GM18511 (cell line): ENCODE results near the gene CHRM1.
"Not testable (repeated sequence)": the region's sequence is repeated elsewhere in the genome, so short reads cannot be mapped to it uniquely, and the experiment has no call there.

ENCODE experiments used
- ATAC-seq: cut with Tn5 transposase; IDR thresholded peaks from one replicate; pipeline ENCODE4 v1.9.1; 2021; ENCODE audit warnings: mild to moderate bottlenecking, moderate library complexity; ENCODE audit not compliant: unreplicated experiment

Gene CHRM1, protein sequence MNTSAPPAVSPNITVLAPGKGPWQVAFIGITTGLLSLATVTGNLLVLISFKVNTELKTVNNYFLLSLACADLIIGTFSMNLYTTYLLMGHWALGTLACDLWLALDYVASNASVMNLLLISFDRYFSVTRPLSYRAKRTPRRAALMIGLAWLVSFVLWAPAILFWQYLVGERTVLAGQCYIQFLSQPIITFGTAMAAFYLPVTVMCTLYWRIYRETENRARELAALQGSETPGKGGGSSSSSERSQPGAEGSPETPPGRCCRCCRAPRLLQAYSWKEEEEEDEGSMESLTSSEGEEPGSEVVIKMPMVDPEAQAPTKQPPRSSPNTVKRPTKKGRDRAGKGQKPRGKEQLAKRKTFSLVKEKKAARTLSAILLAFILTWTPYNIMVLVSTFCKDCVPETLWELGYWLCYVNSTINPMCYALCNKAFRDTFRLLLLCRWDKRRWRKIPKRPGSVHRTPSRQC

DNA sequence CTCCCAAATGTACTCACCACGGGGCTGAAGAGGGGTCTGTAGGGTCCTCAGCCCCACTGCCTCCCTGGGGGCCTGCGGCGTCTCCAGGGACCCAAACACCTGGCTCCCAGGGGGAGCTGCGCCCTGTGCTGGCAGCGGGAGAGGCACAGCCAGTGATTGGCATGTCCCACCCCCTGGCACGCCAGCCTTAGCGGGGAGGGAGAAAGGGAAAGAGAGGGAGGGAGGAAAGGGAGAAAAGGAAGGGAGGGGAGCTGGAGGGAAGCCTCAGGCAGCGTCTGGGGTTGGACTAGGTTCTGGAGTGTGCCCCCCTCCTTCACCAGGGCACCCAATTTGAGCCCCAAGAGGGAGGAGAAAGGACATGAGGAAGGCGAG, at the start of gene CHRM1:
Gene CHRM1 (minus strand): TSS at position 163 of the 372 bp plus-strand sequence. CDS start 10,263 bp downstream, outside the sequence.
- no peak for ATAC-seq

DNA sequence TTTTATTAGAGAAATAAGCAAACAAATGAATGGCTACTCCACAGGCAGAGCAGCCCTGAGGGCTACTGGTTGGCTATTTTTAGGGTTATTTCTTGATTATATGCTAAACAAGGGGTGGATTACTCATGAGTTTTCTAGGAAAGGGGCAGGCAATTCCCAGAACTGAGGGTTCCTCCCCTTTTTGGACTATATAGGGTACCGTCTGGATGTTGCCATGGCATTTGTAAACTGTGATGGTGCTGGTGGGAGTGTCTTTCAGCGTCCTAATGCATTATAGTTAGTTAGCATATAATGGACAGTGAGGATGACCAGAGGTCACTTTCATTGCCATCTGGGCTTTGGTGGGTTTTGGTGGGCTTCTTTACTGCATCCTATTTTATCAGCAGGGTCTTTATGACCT, 44.4 kb upstream of the CHRM1 start:
- no peak for ATAC-seq

DNA sequence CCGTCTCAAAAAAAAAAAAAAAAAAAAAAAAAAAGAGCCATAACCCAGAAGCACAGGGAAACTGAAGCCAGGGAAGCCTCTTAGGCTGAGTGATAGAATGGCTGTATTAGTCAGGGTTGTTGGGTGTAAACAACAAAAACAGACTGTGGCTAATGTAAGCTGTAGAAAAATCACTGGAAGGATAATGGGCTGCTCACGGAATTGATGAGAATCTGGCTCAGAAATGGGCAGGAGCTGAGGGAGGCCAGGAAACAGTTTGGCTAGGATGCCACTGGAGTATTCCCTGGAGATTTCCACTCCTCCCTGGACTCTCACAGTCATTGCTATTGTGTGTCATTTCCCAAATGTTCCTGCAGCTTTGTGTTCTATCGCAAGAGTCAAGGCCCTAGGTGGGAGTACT, 41.2 kb upstream of the CHRM1 start:
- ATAC-seq = no peak

DNA sequence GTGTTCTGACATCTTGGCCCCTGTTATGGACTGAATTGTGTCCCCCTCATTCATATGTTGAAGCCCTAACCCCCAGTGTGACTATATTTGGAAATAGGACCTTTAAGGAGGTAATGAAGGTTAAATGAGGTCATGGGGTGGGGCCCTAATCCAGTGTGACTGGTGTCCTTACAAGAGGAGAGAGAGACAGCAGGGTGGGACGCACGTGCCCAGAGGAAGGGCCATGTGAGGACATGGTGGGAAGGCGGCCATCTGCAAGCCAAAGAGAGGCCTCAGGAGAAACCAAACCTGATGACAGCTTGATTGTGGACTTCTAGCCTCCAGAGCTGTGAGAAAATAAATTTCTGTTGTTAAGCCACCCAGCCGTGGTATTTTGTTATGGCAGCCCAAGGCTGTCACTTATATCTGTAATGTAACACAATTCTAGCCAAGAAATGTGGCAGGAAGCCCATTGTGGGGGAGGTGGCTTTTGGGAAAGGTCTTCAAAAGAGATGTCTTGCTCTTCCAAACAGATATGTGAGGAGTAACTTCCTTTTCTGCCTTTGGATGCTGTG, 39.9 kb upstream of the CHRM1 start:
- ATAC-seq = no peak

DNA sequence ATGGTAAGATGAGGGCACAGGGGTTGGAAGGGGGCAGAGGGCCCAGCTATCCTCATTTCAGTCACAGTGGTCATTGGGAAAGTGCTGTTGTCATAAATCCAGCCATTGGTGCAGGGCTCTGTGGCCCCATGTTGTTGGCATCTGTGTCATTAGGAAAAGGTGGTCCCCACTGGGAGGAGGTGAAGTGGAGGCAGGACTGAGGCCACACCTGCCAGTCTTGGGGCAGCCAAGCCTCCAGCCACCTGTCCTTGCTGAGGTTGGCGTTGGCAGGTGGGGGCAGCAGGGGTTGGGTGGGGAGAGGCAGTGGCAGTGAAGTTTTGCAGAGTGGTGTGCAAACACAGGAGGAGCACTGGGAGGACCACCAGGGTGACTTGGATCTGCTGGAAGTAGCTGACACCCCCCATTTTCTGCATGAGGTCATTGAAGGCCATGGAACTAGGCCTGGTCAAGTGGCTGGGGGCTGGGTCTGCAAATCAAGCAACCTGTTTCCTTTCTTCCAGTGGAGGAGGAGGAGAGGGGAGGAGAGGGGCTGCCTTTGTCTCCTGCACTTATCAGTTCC, 38.3 kb upstream of the CHRM1 start:
- ATAC-seq = no peak

DNA sequence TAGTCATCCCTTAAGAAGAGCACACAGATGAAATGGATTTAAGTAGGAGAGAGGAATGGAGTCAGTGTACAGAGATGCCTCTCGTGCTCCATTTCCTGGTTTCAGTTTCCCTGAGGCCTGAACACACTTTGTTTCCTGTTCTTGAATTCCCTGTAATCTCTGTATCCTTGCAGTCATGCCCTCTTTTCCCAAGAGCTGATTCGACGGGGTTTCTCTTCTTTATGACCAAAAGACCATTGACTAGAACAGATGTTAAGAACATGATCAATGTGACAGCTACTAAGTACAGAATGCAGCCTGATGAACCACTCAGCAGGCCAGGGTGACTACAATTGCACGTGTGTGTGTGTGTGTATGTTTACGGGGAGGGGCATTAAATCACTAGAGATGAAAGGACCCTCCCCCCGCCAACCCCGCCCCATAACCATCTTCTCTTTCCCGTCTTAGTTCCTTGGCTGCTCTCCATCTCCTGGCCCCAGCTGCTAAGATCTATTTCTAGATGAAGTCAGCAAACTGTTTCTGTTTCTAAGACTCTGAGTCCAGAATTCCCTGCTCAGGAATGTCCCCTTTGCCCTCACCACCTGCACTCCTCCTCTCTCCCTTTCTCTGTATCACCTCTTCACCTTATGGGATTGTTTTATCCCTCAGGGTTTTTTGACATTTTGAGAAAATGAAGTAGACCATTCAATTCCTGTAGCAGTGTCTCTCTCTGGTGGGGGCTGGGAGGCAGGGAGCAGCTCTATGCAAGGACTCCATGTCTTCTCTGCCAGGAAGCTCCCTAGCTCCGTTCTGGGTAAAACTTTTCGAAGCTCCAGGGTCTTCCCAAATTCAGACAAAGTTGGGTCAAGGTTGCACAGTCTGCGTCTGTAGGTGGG, 37.6 kb upstream of the CHRM1 start:
- ATAC-seq = no peak

DNA sequence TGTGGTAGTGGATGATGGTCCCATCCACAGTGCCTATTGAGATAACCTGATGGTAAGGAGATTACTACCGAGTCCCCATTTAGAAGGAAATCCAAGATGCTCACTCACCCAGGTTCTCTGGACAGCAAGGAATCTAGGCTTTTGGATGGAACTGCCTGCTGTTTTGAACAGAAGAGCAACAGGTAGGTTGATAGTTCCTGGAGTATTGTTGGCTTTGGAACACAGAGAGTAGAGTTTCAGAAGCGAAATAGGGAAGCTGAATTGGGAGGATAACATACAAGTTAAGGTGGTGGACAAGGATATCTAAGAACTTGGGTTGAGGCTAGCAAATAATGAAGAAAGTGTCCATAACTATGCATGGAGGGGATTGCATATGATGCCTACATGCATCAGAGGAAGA, 36.0 kb upstream of the CHRM1 start:
- no peak for ATAC-seq

DNA sequence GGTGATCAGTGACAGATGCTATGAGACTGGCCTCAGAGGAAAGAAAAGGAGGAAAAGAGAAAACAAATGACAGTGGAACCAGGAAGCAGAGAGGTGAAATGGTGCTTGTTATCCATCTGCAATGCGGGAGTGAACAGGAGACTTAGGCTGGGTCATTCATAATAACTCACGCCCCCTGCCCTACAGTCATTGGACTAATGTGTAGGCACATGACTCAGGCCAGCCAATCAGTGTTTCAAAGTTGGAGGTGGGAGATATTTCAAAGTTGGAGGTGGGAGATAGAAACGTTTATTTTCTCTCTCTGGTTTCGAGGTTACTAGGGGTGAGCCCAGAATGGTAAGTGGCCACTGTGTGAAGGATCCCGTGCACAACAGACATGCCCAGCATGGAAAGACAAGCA, 33.3 kb upstream of the CHRM1 start:
- ATAC-seq = no peak

DNA sequence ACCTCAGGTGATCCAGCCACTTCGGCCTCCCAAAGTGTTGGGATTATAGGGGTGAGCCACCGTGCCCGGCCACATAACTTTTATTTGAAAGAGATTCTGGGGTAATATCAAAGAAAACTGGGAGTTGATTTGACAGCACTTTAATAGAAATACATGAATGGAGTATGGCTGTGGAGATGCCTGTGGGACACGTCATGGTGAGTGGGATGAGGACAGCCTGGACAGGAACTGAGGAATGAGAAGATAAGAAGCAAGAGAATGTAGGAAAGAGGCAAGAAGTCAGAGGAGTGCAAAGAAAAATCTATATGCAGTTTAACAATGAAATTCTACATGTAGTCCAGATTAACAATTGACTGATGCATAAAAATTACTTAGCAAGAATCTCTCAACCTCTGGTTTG, 32.6 kb upstream of the CHRM1 start:
- ATAC-seq = no peak

DNA sequence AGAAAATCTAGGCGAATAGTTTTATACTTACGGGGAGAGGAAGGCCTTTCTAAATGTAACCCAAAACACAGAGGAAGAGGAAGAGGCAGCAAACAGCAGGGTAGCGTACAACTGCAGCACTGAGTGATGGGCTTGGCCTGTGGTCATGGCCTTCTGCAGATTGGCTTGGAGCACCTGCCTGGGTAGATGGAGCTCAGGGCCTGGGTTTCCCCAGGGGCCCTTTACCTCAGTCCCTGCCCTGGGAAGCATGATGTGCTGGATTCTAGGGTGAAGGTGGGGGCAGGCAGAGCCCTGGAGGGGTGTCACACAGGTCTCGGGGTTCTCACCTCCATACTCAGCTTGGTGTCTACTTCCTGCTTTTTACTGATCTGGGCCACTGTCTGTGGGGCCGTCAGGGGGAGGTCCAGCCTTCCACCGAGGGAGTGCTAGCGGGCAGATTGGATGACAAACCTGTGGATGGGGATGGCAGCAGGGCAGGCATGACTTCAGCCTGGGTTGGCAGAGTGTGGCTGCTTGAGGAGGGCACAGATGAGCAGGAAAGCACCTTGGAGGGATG, 27.7 kb upstream of the CHRM1 start:
- no peak for ATAC-seq

DNA sequence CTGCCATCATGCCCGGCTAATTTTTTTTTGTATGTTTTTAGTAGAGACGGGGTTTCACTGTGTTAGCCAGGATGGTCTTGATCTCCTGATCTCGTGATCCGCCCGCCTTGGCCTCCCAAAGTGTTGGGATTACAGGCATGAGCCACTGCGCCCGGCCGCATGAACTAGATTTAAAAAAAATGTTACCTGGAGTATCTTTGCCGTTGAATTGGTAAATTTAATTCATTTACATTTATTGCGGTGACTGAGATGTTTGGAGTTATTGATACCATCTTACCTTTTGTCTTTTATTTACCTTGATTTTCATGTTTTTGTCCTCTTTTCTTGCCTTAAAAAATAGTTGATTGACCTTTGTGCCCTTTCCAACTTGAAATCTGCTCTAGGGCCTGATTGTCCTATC, 24.4 kb upstream of the CHRM1 start:
- ATAC-seq = not testable (repeated sequence)

DNA sequence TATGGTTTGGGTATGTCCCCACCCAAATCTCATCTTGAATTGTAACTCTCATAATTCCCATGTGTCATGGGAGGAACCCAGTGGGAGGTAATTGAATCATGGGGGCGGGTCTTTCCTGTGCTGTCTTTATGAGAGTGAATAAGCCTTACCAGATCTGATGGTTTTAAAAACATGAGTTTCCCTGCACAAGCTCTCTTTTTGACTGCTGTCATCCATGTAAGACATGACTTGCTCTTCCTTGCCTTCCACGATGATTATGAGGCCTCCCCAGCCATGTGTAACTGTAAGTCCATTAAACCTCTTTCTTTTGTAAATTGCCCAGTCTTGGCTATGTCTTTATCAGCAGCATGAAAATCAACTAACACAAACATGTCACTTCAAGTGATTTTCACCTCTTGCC, 16.4 kb upstream of the CHRM1 start:
- not testable (repeated sequence) for ATAC-seq

DNA sequence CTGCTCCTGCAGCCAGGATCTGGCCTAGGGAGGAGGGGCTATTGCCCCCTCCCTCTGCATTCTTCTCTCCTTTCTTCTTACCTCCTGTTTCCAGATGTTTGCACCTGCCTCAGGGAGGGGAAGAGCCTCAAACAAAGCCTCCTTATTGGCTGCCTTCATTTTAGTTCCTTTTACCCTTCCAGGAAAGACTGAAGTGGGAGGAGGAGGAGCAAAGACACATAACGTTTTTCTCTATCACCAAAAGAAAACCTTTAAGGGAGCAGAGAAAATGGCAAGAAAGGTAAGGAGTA, 13.3 kb upstream of the CHRM1 start:
- no peak for ATAC-seq

DNA sequence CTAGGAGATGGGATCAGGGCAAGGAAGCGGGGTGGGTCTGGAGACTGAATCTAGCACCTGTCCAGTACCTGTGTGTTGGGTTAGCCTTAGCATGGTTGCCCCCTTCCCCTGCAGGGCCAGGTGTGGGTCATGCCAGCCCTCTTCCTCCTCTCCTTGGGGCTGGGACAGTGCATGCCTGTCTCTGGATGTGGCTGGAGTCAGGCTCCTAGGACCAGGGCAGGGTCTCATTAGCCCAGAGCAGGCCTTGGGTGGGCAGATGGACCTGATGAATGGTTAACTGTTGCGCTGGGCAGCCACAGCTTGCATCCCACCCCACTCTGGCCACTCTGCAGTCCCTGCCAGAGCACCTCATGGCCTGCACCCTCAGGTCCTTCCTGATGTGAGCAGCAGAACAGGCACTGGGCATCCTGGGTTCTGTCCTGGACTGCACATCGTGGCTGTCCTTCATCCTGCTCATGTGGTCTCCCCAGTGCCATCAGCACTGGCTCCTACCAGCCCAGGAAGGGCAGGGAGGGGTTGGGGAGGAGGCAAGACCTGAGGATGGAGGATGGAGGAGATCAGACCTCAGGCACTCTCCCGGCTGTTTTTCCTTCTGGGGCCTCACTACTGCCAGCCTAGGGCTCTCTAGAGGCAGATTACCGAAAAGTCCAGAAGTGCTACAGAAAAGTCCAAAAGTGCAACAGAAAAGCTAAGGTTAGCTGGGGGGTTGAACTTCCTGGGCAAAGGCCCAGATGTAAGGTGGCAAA, 12.8 kb upstream of the CHRM1 start:
- no peak for ATAC-seq

DNA sequence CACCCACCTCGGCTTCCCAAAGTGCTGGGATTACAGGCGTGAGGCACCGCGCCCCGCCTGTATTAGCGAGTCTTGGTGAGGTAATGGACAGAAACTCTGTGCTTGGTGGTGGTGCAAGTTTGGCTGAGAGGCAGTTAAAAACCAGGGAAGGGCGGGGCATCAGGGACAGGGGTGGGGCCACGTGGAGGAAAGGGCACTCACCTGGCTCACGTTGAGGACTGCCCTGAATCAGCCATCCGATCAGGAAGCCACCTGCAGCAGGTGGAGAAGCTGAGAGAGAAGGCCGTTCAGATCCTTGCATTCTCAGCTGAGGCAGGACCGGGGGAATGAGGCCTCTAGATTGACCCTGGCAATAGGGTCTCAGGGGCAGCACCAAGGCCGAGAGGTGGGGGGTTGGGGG, 12.1 kb upstream of the CHRM1 start:
- no peak for ATAC-seq

DNA sequence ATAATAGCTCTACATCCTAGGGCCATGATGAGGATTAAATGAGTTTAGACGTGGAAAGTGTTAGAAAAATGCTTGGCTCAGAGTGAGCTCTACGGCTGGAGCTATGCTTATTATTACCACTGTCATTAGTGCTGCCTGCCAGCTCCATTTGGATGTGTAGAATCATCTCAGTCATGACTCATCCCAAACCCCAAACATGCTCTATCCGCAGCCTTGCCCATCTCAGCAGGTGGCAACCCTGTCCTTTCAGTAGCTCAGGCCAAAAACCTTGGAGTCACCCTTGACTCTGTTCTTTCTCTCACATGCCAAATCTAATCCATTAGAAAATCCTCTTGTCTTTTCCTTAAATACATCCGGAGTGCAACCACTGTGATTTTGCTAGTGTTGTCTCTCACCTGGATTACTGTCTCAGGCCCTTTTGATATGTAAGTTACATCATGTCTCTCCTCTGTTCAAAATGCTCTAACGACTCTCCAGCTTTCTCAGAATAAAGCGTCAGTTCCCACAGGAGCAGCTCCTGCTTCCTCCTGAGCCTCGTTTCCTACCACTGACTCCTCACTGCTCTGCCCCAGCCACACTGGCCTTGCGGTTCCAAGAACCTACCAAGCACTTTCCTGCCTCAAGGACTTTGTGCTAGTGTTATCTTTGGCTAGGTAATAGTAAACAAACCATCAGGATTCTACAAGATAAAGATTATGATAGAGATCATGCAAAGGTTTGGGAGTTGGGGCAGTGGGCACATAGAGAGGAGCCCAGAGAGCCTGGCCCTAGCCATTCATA, 10.5 kb upstream of the CHRM1 start:
- no peak for ATAC-seq

DNA sequence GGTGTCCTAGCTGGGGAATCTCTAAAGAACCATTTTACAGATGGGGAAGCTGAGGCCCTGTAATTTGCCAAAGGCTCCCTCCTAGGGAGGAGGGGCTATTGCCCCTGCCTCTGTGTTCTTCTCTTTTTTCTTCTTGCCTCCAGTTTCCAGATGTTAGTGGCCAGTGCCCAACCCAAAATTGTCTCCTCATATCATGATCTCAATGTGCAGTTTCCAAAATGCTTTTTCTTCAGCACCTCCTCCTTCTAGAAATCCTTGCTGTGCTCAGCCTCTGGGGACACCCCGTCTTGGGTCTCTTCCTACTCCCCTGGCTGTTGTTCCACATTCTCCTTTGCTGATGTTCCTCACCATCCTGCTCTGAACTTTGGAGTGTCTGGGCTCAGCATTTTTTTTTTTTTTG, 9.5 kb upstream of the CHRM1 start:
- ATAC-seq = no peak

DNA sequence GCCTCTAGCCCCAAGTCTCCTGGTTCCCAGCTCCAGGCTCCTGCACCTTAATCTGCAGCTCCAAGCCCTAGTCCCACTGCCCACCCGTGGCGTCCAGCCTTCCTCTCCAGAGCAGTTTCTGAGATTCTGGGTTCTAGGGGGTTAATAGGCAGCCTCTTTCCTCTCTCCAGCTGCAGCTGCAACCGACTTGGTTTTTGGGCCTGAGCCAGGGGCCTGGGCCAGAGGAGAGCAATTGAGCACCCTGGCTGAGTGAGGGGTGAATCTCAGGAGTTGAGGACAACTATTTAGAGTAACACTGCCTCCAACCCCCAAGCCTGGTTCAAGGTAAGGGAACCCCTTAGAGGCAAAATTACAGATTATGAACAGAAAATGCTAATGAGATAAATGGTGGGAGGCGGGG, 9.0 kb upstream of the CHRM1 start:
- no peak for ATAC-seq

DNA sequence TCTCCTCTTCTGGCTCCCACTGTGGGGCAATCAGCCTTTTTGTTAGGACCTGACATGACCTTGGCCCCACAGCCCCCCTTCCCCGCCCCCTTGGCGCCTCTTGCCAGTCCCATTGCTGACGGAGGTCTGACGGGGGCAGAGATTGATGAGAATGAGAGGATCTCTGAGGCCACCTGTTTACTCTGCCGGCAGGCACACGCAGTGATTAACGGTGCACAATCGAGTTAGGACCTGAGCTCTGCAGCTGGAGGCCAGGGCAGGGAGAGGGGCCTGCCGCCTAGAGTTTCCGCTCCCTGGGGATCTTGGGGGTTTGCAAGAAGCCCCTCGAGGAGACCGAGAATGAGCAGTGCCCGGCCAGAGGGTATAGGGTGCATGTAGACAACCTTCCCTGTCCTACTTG, 6.8 kb upstream of the CHRM1 start:
- ATAC-seq = no peak
